ENCODE data around the gene LGALS3BP. TPM values are rescaled to one million over a fixed set of nuclear protein-coding genes. Genes with fewer than 3 reads are reported as not detected.

LGALS3BP gene
- total and polyA plus RNA-seq, 2 of the 4 experiments (the other 2 are of a cell fraction): 33.7 to 273 TPM

DNA sequence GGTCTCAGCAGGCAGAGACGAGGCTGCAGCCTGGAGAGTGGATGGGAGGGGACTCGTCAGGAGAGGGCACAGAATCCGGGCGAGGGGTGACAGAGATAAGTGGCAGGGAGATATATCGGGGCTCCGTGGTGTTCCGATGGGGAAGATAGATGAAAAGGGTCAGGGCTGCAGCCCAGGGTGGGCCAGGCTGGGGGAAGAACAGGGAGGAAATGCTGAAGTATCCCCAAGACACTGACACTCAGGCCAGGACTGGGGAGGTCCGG lies 2.1 kb downstream of the LGALS3BP start:
- H2BK20ac ChIP-seq (ENCODE audit: low read depth, low read length): no peak overlapping the region
- no peak overlapping the region for H3K56ac ChIP-seq (ENCODE audit: extremely low read depth, insufficient read depth, low read length)
- TF ChIP-seq CHD1 (IDR thresholded peaks at IDR 0.05; ENCODE audit: low read depth, low read length): no peak
- no peak for TF ChIP-seq FOS (IDR thresholded peaks at IDR 0.05; ENCODE audit: low read depth, low read length)
- no peak overlapping the region for H2BK120ac ChIP-seq (ENCODE audit: low read depth, low read length)
- H3K27me3 ChIP-seq (ENCODE audit: control insufficient read depth, insufficient read depth, low read length): no peaks in the 10 kb centered on the region
- H3K23ac ChIP-seq (ENCODE audit: low read depth, low read length): no peak overlapping the region
- no peak overlapping the region for H3K4me2 ChIP-seq (ENCODE audit: low read depth, low read length)
- intact Hi-C loops (cut with micrococcal nuclease): no loop called here
- no peak overlapping the region for H3K14ac ChIP-seq (replicated peaks; ENCODE audit: low read depth, low read length)
- POLR2A ChIA-PET (ENCODE audit: unreplicated experiment): no interaction called here
- H3K9ac ChIP-seq (ENCODE audit: low read depth, low read length): no peak overlapping the region
- H3K9me1 ChIP-seq (ENCODE audit: insufficient read depth, low read length): peaks cover 18% of the 10 kb centered on the region
- no peak overlapping the region for H3K18ac ChIP-seq (ENCODE audit: low read depth, low read length)
- H2AK5ac ChIP-seq (ENCODE audit: low read depth, low read length): peak overlapping the region; percentile 36; the same call in 1 of the 2 replicates
- ATAC-seq (ENCODE audit: low read depth): no peak
- no peak overlapping the region for H3K4me3 ChIP-seq (ENCODE audit: insufficient read depth, low read depth, low read length)
- no peak overlapping the region for H2BK5ac ChIP-seq (ENCODE audit: low read depth, low read length, poor library complexity, severe bottlenecking)
- H4K20me1 ChIP-seq (ENCODE audit: insufficient read depth, low read length): no peaks in the 10 kb centered on the region
- H3K36me3 ChIP-seq (ENCODE audit: control insufficient read depth, insufficient read depth, low read length): 0 out of 2 replicates have a peak, but pooled peaks cover 2% of the 10 kb centered on the region
- H3K4ac ChIP-seq (ENCODE audit: low read depth, low read length): no peak overlapping the region; the same call in 1 of the 2 replicates
- H4K91ac ChIP-seq (ENCODE audit: insufficient read depth, low read depth, low read length): no peak overlapping the region
- peaks cover 4 to 47% of the 10 kb centered on the region in 2 experiments; a peak in 2 of 4 replicates for H3K79me1 ChIP-seq (ENCODE audit: low read depth in 1 of 2, low read length in 2 of 2)
- no peak overlapping the region for H4K5ac ChIP-seq (ENCODE audit: low read depth, low read length)
- no peak overlapping the region for H2AFZ ChIP-seq (replicated peaks; ENCODE audit: low read length, poor library complexity)
- no peak overlapping the region for H2BK15ac ChIP-seq (ENCODE audit: low read depth, low read length)
- peak overlapping the region; percentile 52 for H2AK9ac ChIP-seq (replicated peaks; ENCODE audit: low read depth, low read length, poor library complexity)
- CTCF ChIA-PET: no interaction called here
- in situ Hi-C loops (cut with MboI; ENCODE audit: low sequenced_read_pairs): no loop called here
- no peaks in the 10 kb centered on the region for H3K9me3 ChIP-seq (ENCODE audit: control insufficient read depth, insufficient read depth, low read length)
- BruUV-seq (replicated peaks): no TSS peak
- WGBS, 2 experiments (ENCODE audit: extremely low coverage in 2 of 2, insufficient read length in 1 of 2): 82% methylated on average over 4 of the region's 8 CpGs; no CpG with 5 or more reads in 1 of the 2 experiments
- peaks cover 31% of the 10 kb centered on the region for H3K4me1 ChIP-seq (ENCODE audit: control insufficient read depth, insufficient read depth, low read length)
- dilution Hi-C loops (cut with HindIII; ENCODE audit: low sequenced_read_pairs, unreplicated experiment): no loop called here
- H4K8ac ChIP-seq (ENCODE audit: low read depth in 2 of 2, low read length in 2 of 2): no peak overlapping the region
- no peak for DNase-seq
- no peak overlapping the region for H3K27ac ChIP-seq (ENCODE audit: insufficient read depth, low read length)
